MM.1S (cell line): ENCODE data around the gene PHF23.

Experiments used
- DNase-seq: peaks from one replicate; pipeline ENCODE4 v3.0.0-alpha.2; 2015
- H2AFZ ChIP-seq: fragments of 300-600 bp; sonication (generic); 2 replicates; pipeline ENCODE4 v1.6.0; 2016; ENCODE audit warnings: antibody characterized with exemption, low read length
- H3F3A ChIP-seq: fragments of 300-600 bp; sonication (generic); 2 replicates; pipeline ENCODE4 v1.6.1; 2016; ENCODE audit warnings: mild to moderate bottlenecking, antibody characterized with exemption, low read length, moderate library complexity, mixed read lengths; ENCODE audit not compliant: insufficient read depth
- H3K27ac ChIP-seq: fragments of 300-600 bp; sonication (generic); 2 replicates; pipeline ENCODE4 v1.5.1; 2016; ENCODE audit warnings: mild to moderate bottlenecking, low read length
- H3K27me3 ChIP-seq: fragments of 300-600 bp; sonication (generic); replicated peaks from 2 replicates; pipeline ENCODE4 v1.6.0; 2016; ENCODE audit warnings: low read length; ENCODE audit not compliant: insufficient read depth
- H3K36me3 ChIP-seq: fragments of 300-600 bp; sonication (generic); replicated peaks from 2 replicates; pipeline ENCODE4 v1.6.1; 2016; ENCODE audit warnings: mild to moderate bottlenecking, low read length, mixed read lengths; ENCODE audit not compliant: insufficient read depth
- H3K4me1 ChIP-seq: fragments of 300-600 bp; sonication (generic); 2 replicates; pipeline ENCODE4 v1.6.1; 2016; ENCODE audit warnings: low read length, mixed read lengths
- H3K4me2 ChIP-seq: fragments of 300-600 bp; sonication (generic); 2 replicates; pipeline ENCODE4 v1.6.0; 2016; ENCODE audit warnings: low read depth, low read length
- H3K4me3 ChIP-seq: fragments of 300-600 bp; sonication (generic); 2 replicates; pipeline ENCODE4 v1.5.1; 2016; ENCODE audit warnings: low read length, mixed read lengths
- H3K79me2 ChIP-seq: fragments of 300-600 bp; sonication (generic); 2 replicates; pipeline ENCODE4 v1.6.1; 2016; ENCODE audit warnings: mixed run types, low read length, mixed read lengths
- H3K9ac ChIP-seq: fragments of 300-600 bp; sonication (generic); 2 replicates; pipeline ENCODE4 v1.6.1; 2016; ENCODE audit warnings: low read length, mixed read lengths
- H3K9me2 ChIP-seq: fragments of 300-600 bp; sonication (generic); replicated peaks from 2 replicates; pipeline ENCODE4 v1.6.1; 2016; ENCODE audit warnings: mild to moderate bottlenecking, low read length, mixed read lengths; ENCODE audit not compliant: insufficient read depth
- H3K9me3 ChIP-seq: fragments of 300-600 bp; sonication (generic); replicated peaks from 2 replicates; pipeline ENCODE4 v1.6.1; 2016; ENCODE audit warnings: mild to moderate bottlenecking, low read length, mixed read lengths; ENCODE audit not compliant: insufficient read depth
- H4K20me1 ChIP-seq: fragments of 300-600 bp; sonication (generic); 2 replicates; pipeline ENCODE4 v1.6.1; 2016; ENCODE audit warnings: mild to moderate bottlenecking, low read length, moderate library complexity, mixed read lengths; ENCODE audit not compliant: insufficient read depth
- CTCF ChIP-seq: fragments of 300-600 bp; sonication (generic); IDR thresholded peaks from 2 replicates; pipeline ENCODE4 v1.5.1; 2016; ENCODE audit warnings: antibody characterized with exemption, low read length, mixed read lengths
- EZH2 ChIP-seq: fragments of 300-600 bp; sonication (generic); optimal IDR thresholded peaks from 2 replicates; pipeline ENCODE3; 2017; ENCODE audit warnings: low read depth, mild to moderate bottlenecking, antibody characterized with exemption, low read length, mixed read lengths
- EZH2phosphoT487 ChIP-seq: fragments of 300-600 bp; sonication (generic); IDR thresholded peaks from 2 replicates; pipeline ENCODE4 v1.6.1; 2018; ENCODE audit warnings: antibody characterized with exemption, low read length

PHF23 gene

GRCh38 chr17:7281074-7281952 lies 42.1 kb upstream of the PHF23 start, which contains the start of gene SLC2A4:
SLC2A4 (plus strand) TSS chr17:7281718; CDS start chr17:7281935, 217 bp downstream.
- TF ChIP-seq EZH2phosphoT487 (no peak), EZH2 (no peak), CTCF (no peak)
- peak within 1 kb of the TSS; percentile 13; the same call in 1 of the 2 replicates for H3K9ac ChIP-seq
- no peaks in the 10 kb centered on the region for H3K9me2 ChIP-seq
- no peak within 1 kb of the TSS for H3K27ac ChIP-seq
- peak; percentile 95 for DNase-seq
- H3F3A ChIP-seq, result peaks cover 8% of the 10 kb centered on the region
- no peaks in the 10 kb centered on the region for H3K79me2 ChIP-seq
- no peaks in the 10 kb centered on the region for H3K36me3 ChIP-seq
- no peaks in the 10 kb centered on the region for H4K20me1 ChIP-seq
- peak within 1 kb of the TSS; percentile 97 for H3K4me2 ChIP-seq
- no peaks in the 10 kb centered on the region for H3K9me3 ChIP-seq
- H3K4me3 ChIP-seq, result peak within 1 kb of the TSS; percentile 65
- H3K27me3 ChIP-seq, result peaks cover 76% of the 10 kb centered on the region
- peaks cover 5% of the 10 kb centered on the region for H3K4me1 ChIP-seq
- peak within 1 kb of the TSS; percentile 85 for H2AFZ ChIP-seq

- H2AFZ ChIP-seq, result peak overlapping the region; percentile 85
- peak; percentile 86 for DNase-seq
- peak overlapping the region; percentile 97 for H3K4me2 ChIP-seq
- H3K9me3 ChIP-seq, result no peaks in the 10 kb centered on the region
- H3K4me1 ChIP-seq, result peaks cover 4% of the 10 kb centered on the region
- H3K36me3 ChIP-seq, result no peaks in the 10 kb centered on the region
- no peaks in the 10 kb centered on the region for H3K9me2 ChIP-seq
- H3K4me3 ChIP-seq, result peak overlapping the region; percentile 65
- TF ChIP-seq CTCF (peak; percentile 89), EZH2 (no peak)
- H3F3A ChIP-seq, result peaks cover 8% of the 10 kb centered on the region
- H3K79me2 ChIP-seq, result no peaks in the 10 kb centered on the region
- H3K27me3 ChIP-seq, result peaks cover 76% of the 10 kb centered on the region
- no peak overlapping the region for H3K27ac ChIP-seq
- no peaks in the 10 kb centered on the region for H4K20me1 ChIP-seq
- peak overlapping the region; percentile 13; the same call in 1 of the 2 replicates for H3K9ac ChIP-seq
Observed at GRCh38 chr17:7280519-7281073, 41.3 kb upstream of the PHF23 start.

- Histone ChIP-seq H3K4me2 (no peak overlapping the region), H3K4me3 (no peak overlapping the region), H3K36me3 (no peaks in the 10 kb centered on the region), H3K4me1 (peaks cover 4% of the 10 kb centered on the region), H3K9me2 (no peaks in the 10 kb centered on the region), H3F3A (peaks cover 8% of the 10 kb centered on the region), H3K27me3 (peaks cover 74% of the 10 kb centered on the region), H4K20me1 (no peaks in the 10 kb centered on the region), H3K9me3 (no peaks in the 10 kb centered on the region), H2AFZ (no peak overlapping the region), H3K9ac (no peak overlapping the region), H3K27ac (no peak overlapping the region), H3K79me2 (no peaks in the 10 kb centered on the region)
- DNase-seq, result no peak
- TF ChIP-seq EZH2phosphoT487, result no peak
- no peak for TF ChIP-seq CTCF
- no peak for TF ChIP-seq EZH2
Observed at GRCh38 chr17:7279448-7279847, 40.2 kb upstream of the PHF23 start.
